Bronchial epithelial cell (primary cell): ENCODE results near the gene SSR1. TPM values are rescaled to one million over a fixed set of nuclear protein-coding genes. Genes with fewer than 3 reads are reported as not detected.
A peak's percentile ranks its signal among the peaks of the same experiment; 100 is the strongest.
"Not testable (repeated sequence)": the region's sequence is repeated elsewhere in the genome, so short reads cannot be mapped to it uniquely, and the experiment has no call there.

Experiments used
- DNase-seq: peaks from one replicate; pipeline ENCODE4 v3.0.0-alpha.2; 2010; ENCODE audit warnings: low read depth
- FAIRE-seq: peaks from 2 replicates; lab custom pipeline; 2011; peaks lifted over from hg19 to GRCh38; lab: Jason Lieb, UNC
- H3K27me3 ChIP-seq: 2 replicates; pipeline ENCODE4 v1.5.1; 2011; ENCODE audit warnings: low read length; ENCODE audit not compliant: control insufficient read depth, insufficient read depth
- H3K36me3 ChIP-seq: 2 replicates; pipeline ENCODE4 v1.5.1; 2011; ENCODE audit warnings: low read length; ENCODE audit not compliant: control insufficient read depth, insufficient read depth
- H3K4me3 ChIP-seq: 2 replicates; pipeline ENCODE4 v1.5.1; 2011; ENCODE audit warnings: mild to moderate bottlenecking, low read depth, low read length, control low read depth
- total RNA-seq: library from RNA; depleted of rRNA; stranded (reverse); fragments of >200 nt; gene quantifications from 2 replicates; pipeline ENCODE4 v1.2.1, GENCODE V29; 2014
- TF ChIP-seq, protein P1 (sequence below): IDR thresholded peaks from 2 replicates; pipeline ENCODE4 v1.5.1; 2011; ENCODE audit warnings: mild to moderate bottlenecking, moderate library complexity, low read length, control low read depth, inconsistent platforms; ENCODE audit not compliant: insufficient read depth, severe bottlenecking

SSR1 gene
- total RNA-seq, 1 donor from 2014 or later: 36.9 TPM

DNA sequence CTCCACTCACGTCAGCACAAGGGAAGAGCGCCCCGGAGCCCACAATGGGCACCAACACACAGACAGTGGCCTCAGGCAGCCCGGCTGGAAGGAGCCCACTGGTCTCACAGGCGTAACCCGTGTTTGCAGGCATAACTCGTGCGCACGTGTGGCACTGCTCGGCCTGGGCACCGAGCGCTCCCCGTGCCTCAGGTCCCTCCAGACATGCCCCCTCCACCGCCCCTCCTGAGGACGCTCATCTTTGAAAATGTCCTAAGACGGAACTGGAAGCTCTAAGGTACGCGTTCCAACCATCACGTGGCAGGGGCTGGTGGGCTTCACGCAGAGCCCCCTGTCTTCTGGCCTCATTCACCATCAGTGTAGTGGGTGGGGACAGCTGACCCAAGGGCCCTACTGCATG lies 44.6 kb downstream of the SSR1 start:
- TF ChIP-seq, protein P1, sequence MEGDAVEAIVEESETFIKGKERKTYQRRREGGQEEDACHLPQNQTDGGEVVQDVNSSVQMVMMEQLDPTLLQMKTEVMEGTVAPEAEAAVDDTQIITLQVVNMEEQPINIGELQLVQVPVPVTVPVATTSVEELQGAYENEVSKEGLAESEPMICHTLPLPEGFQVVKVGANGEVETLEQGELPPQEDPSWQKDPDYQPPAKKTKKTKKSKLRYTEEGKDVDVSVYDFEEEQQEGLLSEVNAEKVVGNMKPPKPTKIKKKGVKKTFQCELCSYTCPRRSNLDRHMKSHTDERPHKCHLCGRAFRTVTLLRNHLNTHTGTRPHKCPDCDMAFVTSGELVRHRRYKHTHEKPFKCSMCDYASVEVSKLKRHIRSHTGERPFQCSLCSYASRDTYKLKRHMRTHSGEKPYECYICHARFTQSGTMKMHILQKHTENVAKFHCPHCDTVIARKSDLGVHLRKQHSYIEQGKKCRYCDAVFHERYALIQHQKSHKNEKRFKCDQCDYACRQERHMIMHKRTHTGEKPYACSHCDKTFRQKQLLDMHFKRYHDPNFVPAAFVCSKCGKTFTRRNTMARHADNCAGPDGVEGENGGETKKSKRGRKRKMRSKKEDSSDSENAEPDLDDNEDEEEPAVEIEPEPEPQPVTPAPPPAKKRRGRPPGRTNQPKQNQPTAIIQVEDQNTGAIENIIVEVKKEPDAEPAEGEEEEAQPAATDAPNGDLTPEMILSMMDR: no peak
- FAIRE-seq: no peak
- no peak overlapping the region for H3K4me3 ChIP-seq
- no peaks in the 10 kb centered on the region for H3K36me3 ChIP-seq
- no peaks in the 10 kb centered on the region for H3K27me3 ChIP-seq
- DNase-seq: no peak

DNA sequence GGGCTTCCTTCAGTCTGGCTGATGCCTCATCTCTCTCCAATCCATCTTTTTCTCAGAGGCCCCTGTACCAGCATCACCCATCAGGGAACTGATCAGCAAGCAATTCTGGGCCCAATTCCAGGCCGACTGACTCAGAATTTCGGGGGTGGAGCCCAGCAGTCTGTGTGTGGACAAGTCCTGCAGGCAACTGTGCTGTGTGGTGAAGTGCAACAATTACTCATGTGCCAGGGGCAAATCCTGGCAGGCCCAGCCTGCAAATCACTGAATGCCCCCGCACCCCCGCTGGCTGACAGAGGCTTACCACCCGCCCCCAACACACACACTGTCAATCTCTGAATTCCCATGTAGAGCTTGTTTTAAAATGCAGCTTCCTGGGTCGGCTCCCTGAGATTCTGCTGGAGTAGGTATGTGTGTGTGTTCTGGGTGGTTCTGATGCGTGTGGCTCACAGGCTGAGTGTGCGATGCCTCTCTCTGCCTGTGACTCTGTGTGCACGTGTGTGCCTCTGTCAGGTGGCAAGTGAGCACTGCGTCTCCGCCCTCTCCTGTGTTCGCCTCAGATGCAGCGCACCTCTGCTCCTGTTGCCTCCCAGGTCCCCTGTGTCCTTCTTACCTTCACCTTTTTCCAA lies 45.4 kb downstream of the SSR1 start:
- TF ChIP-seq, protein P1: no peak
- Histone ChIP-seq H3K27me3 (no peaks in the 10 kb centered on the region), H3K36me3 (no peaks in the 10 kb centered on the region), H3K4me3 (no peak overlapping the region)
- DNase-seq: peak; percentile 100
- FAIRE-seq: peak; percentile 82

DNA sequence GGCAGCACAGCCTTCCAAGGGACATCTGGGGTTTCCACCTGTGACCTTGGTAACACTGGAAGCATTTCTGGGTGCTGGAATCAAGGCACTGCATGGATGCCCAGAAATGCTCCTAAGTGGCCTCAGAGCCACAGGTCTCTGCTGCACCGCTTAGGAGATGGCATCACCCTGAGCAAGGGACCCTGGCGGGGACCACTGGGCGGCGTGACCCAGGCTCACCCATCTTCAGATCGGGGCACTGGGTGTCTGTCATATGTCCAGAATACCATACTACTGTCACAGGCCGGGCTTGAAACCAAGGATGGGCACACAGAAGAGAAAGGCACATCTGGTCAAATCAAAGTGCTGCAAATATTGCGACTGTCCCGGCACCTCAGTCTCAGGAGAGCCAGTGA lies 45.9 kb downstream of the SSR1 start:
- no peak for DNase-seq
- no peak overlapping the region for H3K4me3 ChIP-seq
- TF ChIP-seq, protein P1: no peak
- H3K27me3 ChIP-seq: no peaks in the 10 kb centered on the region
- no peak for FAIRE-seq
- no peaks in the 10 kb centered on the region for H3K36me3 ChIP-seq

DNA sequence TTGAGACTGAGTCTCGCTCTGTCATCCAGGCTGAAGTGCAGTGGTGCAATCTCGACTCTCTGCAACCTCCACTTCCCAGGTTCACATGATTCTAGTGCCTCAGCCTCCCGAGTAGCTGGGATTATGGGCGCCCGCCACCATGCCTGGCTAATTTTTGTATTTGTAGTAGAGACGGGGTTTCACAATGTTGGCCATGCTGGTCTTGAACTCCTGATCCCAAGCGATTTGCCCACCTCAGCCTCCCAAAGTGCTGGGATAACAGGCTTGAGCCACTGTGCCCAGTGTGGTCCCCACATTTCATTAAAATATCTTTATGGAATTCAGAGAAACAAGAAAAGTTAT lies 47.6 kb downstream of the SSR1 start:
- not testable (repeated sequence) for H3K4me3 ChIP-seq, H3K36me3 ChIP-seq, DNase-seq, FAIRE-seq, H3K27me3 ChIP-seq

DNA sequence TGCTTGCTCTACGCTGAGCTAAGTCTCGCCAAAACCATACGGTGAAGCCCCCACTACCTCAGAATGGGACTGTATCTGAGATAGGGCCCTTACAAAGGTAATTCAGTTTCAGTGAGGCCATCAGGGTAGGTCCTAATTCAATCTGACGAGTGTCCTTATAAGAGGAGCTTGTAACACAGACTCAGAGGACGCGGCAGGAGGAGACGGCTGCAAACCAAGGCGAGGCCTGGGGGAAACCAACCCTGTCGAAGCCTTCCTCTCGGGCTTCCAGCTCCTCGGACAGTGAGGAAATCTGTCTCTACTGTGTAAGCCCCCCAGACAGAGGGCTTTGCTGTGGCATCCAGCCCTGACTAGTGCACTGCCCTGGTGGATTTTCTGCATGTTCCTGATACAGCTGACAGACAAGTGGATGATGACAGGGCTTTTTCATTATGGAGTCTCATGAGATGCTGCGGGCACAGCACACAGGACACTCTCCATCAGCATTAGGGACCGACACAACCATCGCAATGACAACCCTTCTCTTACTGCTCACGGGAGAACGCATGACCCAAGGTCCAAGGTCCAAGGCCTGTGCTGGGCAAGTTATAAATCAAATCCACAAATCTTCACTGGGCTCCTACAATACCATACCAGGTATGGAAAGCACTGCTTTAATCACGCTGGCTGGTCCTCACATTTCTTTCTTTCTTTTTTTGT lies 48.2 kb downstream of the SSR1 start:
- no peaks in the 10 kb centered on the region for H3K27me3 ChIP-seq
- no peaks in the 10 kb centered on the region for H3K36me3 ChIP-seq
- DNase-seq: no peak
- FAIRE-seq: no peak
- no peak overlapping the region for H3K4me3 ChIP-seq
- TF ChIP-seq, protein P1: no peak

DNA sequence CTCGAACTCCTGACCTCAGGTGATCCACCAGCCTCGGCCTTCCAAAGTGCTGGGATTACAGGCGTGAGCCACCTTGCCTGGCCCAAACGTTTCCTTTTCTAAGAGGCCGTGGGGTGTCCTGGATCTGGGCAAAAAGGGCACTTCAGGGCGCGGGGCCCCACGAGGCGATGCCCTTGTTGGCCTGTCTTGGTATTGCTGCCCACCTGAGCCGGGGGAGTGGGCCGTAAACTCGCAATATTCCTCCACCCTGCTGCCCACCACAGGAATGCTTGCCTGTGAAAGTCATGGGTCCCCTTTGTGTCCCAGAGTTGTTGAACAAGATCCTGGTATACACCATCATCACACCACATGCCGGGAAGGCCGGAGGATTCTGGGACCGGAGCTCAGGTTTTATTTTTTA lies 49.0 kb downstream of the SSR1 start:
- DNase-seq: no peak
- Histone ChIP-seq H3K4me3 (no peak overlapping the region), H3K36me3 (no peaks in the 10 kb centered on the region), H3K27me3 (no peaks in the 10 kb centered on the region)
- TF ChIP-seq, protein P1: no peak
- FAIRE-seq: no peak

DNA sequence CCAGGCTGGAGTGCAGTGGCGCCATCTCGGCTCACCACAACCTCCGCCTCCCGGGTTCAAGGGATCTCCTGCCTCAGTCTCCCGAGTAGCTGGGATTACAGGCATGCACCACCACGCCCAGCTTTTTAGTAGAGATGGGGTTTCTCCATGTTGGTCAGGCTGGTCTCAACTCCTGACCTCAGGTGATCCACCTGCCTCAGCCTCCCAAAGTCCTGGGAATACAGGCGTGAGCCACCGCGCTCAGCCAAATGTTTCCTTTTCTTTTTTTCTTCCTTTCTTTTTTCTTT lies 49.5 kb downstream of the SSR1 start:
- not testable (repeated sequence) for H3K4me3 ChIP-seq, FAIRE-seq, H3K36me3 ChIP-seq, DNase-seq, H3K27me3 ChIP-seq
